Measurements from ENCODE around the gene DNMBP. TPM values are rescaled to one million over a fixed set of nuclear protein-coding genes. Genes with fewer than 3 reads are reported as not detected.
"Not testable (repeated sequence)": the region's sequence is repeated elsewhere in the genome, so short reads cannot be mapped to it uniquely, and the experiment has no call there.

Gene DNMBP
- total RNA-seq, 1 donor from 2014 or later = 7.7 TPM

DNA sequence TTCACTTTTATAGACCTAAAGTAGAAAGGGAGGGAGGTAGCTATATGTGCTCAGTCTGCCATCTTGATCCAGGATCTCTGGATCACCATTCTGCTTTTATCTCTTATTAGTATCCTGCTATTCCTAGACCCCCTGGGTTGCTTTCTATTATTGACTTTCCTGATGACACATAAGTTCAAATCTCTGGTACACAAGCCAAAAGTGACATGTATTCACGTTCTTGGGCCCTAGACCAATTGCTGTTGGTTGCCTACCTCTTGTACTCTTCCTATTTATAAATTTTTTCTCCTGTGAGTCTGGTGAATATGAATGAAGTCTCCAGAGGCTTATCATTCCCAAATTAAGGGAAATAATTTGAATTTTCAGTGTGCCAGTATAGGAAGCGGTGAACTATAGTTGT is 56.9 kb downstream of the DNMBP start:
- no peak overlapping the region for H3K27ac ChIP-seq (replicated peaks)
- intact Hi-C loops (cut with micrococcal nuclease) = no loop called here
- H3K4me1 ChIP-seq = peaks cover 16% of the 10 kb centered on the region
- DNase-seq = no peak
- TF ChIP-seq, protein P1, sequence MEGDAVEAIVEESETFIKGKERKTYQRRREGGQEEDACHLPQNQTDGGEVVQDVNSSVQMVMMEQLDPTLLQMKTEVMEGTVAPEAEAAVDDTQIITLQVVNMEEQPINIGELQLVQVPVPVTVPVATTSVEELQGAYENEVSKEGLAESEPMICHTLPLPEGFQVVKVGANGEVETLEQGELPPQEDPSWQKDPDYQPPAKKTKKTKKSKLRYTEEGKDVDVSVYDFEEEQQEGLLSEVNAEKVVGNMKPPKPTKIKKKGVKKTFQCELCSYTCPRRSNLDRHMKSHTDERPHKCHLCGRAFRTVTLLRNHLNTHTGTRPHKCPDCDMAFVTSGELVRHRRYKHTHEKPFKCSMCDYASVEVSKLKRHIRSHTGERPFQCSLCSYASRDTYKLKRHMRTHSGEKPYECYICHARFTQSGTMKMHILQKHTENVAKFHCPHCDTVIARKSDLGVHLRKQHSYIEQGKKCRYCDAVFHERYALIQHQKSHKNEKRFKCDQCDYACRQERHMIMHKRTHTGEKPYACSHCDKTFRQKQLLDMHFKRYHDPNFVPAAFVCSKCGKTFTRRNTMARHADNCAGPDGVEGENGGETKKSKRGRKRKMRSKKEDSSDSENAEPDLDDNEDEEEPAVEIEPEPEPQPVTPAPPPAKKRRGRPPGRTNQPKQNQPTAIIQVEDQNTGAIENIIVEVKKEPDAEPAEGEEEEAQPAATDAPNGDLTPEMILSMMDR (IDR thresholded peaks at IDR 0.05; ENCODE audit: borderline replicate concordance) = no peak
- peaks cover 16% of the 10 kb centered on the region for H3K9me3 ChIP-seq (replicated peaks)
- no peaks in the 10 kb centered on the region for H3K27me3 ChIP-seq (ENCODE audit: low read depth)
- no peak overlapping the region for H3K4me3 ChIP-seq
- peaks cover 61% of the 10 kb centered on the region for H3K36me3 ChIP-seq

DNA sequence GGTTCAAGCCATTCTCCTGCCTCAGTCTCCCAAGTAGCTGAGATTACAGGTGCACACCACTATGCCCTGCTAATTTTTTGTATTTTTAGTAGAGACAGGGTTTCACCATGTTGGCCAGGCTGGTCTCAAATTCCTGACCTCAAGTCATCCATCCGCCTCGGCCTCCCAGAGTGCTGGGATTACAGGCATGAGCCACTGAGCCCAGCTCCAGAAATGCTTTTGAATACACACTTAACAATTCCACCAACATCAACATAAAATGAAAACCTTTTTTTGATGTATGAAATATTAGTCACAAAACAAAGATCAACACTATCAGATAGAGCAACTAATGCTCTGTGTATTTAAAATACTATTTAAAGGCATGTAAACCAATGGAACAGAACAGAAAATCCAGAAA is 63.7 kb downstream of the DNMBP start:
- DNase-seq; intact Hi-C loops (cut with micrococcal nuclease); H3K27me3 ChIP-seq (ENCODE audit: low read depth); H3K4me3 ChIP-seq; H3K27ac ChIP-seq (replicated peaks): not testable (repeated sequence)
- H3K9me3 ChIP-seq (replicated peaks) = peaks cover 13% of the 10 kb centered on the region
- H3K4me1 ChIP-seq = peaks cover 51% of the 10 kb centered on the region
- peaks cover 14% of the 10 kb centered on the region for H3K36me3 ChIP-seq

DNA sequence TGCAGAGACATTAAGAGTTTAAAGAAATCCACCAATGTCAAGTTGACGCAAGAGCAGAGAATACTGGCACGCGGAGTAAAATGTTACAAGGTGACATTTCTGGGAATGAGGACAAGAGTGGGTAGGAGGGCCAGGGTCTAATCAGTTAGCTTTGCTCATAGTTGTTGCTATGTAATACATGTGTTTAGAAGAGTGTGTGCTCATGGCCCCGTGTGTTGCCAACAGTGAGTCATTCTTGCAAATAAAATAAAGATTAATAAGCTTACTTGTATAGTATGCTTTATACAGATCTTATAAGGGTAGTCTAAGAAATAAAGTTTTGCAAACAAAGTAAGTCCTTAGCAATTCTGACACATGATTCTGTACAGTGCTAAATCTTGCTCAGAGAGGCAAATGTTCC is 64.5 kb downstream of the DNMBP start:
- Histone ChIP-seq H3K9me3 (replicated peaks) (peaks cover 5% of the 10 kb centered on the region), H3K4me3 (no peak overlapping the region), H3K4me1 (peaks cover 51% of the 10 kb centered on the region), H3K27me3 (ENCODE audit: low read depth) (no peaks in the 10 kb centered on the region), H3K36me3 (peaks cover 12% of the 10 kb centered on the region), H3K27ac (replicated peaks) (peak overlapping the region; percentile 30)
- TF ChIP-seq, protein P1 (IDR thresholded peaks at IDR 0.05; ENCODE audit: borderline replicate concordance) = no peak
- intact Hi-C loops (cut with micrococcal nuclease) = no loop called here
- no peak for DNase-seq

DNA sequence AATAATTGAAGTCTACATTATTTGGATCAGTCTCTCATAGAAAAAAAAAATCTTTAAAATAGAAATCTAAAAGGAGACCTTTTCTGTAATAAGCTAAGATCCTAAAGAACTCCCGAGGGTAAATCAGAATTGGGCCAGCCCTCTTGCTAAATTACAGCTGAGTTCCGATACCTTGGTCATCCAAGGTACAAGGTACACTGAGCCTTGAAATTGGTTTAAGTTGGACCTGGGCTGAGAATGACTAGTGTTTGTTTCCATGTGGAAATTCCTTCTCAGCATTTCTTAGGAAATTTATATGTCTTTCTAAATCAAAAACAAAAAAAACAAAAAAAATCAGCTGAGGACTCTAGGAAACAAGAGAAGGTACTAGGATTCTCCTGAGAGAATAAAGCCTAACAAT is 64.9 kb downstream of the DNMBP start:
- Histone ChIP-seq H3K27me3 (ENCODE audit: low read depth) (no peaks in the 10 kb centered on the region), H3K4me3 (no peak overlapping the region), H3K9me3 (replicated peaks) (peaks cover under 1% of the 10 kb centered on the region), H3K27ac (replicated peaks) (peak overlapping the region; percentile 30), H3K36me3 (peaks cover 8% of the 10 kb centered on the region), H3K4me1 (peaks cover 51% of the 10 kb centered on the region)
- TF ChIP-seq, protein P1 (IDR thresholded peaks at IDR 0.05; ENCODE audit: borderline replicate concordance) = no peak
- DNase-seq = no peak
- intact Hi-C loops (cut with micrococcal nuclease) = no loop called here

DNA sequence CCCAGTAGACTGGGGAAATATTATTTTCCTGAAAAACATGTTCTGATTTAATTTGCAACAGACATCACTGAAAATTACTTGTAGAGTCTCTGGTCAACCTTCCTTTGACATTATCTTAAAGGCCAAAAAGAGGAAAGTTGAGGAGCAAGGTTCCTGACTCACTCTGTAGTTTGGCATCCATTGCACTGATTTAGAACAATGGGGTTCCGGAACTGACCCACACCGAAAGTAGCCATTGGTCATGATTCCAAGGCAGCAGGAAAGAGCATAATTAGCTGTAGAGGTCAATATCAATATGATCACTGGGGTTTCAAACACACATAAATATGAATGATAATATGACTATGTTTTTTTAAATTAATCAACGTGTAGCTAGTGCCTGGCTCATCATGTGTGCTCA is 65.8 kb downstream of the DNMBP start:
- intact Hi-C loops (cut with micrococcal nuclease) = no loop called here
- Histone ChIP-seq H3K9me3 (replicated peaks) (no peaks in the 10 kb centered on the region), H3K27me3 (ENCODE audit: low read depth) (no peaks in the 10 kb centered on the region), H3K36me3 (peaks cover 6% of the 10 kb centered on the region), H3K4me3 (no peak overlapping the region), H3K27ac (replicated peaks) (no peak overlapping the region), H3K4me1 (peaks cover 51% of the 10 kb centered on the region)
- TF ChIP-seq, protein P1 (IDR thresholded peaks at IDR 0.05; ENCODE audit: borderline replicate concordance) = no peak
- DNase-seq = no peak

DNA sequence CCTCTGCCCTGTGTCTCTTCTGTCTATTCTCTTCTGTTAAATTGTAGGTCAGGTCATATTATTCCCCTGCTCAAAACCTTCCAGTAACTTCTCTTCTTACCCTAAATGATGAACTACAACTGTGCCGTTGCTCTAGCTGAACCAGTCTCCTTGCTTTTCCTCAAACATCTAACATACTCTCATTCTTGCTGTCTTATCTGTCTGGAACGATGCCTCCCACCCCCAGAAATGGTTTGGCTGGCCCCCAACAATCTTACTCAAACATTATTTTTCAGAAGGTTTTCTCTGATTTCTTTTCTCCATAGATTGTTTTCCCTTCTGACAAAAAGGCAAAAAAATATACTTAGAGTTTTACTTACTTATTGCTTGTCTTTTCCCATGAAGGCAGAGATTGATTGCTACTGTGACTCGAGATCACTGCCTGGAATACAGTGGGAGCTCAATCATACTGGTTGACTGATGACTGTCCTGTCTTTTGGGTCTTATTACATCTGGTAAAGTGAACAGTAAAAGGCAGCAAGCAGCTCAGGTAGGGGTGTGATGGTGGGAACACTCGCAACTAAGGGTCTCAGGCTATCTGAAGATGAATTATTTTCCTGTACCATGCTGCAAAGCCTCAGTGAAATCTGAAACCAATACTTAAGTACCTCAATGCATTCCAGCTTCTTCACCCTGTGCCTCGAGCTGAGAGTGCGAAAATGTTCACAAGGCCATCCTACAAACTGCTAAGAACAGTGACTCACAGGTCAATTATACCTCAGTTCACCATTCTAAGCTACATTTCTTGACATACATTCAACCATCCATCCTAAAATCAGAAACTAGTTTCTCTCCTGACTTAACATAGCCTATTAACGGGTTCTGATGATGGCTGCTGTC is 67.6 kb downstream of the DNMBP start:
- Histone ChIP-seq H3K27me3 (ENCODE audit: low read depth) (no peaks in the 10 kb centered on the region), H3K4me1 (peaks cover 51% of the 10 kb centered on the region), H3K4me3 (no peak overlapping the region), H3K9me3 (replicated peaks) (no peaks in the 10 kb centered on the region), H3K36me3 (peaks cover 6% of the 10 kb centered on the region), H3K27ac (replicated peaks) (no peak overlapping the region)
- TF ChIP-seq, protein P1 (IDR thresholded peaks at IDR 0.05; ENCODE audit: borderline replicate concordance) = no peak
- intact Hi-C loops (cut with micrococcal nuclease) = no loop called here
- no peak for DNase-seq
